ENCODE results near the gene COPRS. TPM values are rescaled to one million over a fixed set of nuclear protein-coding genes. Genes with fewer than 3 reads are reported as not detected.

The COPRS gene
- polyA plus RNA-seq, 1 of the 3 experiments (the other 2 are of a cell fraction), result 88.8 TPM

DNA sequence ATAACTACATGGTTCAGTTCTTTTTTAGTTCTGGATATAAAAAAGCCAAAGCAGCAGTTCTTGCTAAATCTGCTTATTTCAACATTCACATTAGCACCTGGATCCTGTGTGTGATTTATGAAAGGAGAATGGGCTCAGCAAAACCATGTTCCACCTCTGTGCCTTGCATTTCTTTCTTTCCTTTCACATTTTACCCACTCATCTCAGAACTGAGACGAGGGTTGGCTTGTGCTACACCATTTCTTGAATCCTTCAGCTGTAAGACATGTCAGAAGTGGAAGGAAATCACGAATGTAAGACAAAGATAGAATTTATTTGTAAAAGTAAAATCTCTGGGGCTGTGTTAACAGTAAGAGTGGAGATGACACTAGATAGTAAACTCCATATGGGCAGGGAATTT lies 43.6 kb upstream of the COPRS start:
- TF ChIP-seq, protein P1, sequence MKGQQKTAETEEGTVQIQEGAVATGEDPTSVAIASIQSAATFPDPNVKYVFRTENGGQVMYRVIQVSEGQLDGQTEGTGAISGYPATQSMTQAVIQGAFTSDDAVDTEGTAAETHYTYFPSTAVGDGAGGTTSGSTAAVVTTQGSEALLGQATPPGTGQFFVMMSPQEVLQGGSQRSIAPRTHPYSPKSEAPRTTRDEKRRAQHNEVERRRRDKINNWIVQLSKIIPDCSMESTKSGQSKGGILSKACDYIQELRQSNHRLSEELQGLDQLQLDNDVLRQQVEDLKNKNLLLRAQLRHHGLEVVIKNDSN (IDR thresholded peaks at IDR 0.05; ENCODE audit: borderline replicate concordance, low read depth), result no peak
- TF ChIP-seq EP300 (IDR thresholded peaks at IDR 0.05; ENCODE audit: borderline replicate concordance in 1 of 2, low read depth in 1 of 2, low read length in 1 of 2), result no peak
- TF ChIP-seq GATA2 (CRISPR knock-in tag; IDR thresholded peaks at IDR 0.05), result no peak
- TF ChIP-seq, protein P2, sequence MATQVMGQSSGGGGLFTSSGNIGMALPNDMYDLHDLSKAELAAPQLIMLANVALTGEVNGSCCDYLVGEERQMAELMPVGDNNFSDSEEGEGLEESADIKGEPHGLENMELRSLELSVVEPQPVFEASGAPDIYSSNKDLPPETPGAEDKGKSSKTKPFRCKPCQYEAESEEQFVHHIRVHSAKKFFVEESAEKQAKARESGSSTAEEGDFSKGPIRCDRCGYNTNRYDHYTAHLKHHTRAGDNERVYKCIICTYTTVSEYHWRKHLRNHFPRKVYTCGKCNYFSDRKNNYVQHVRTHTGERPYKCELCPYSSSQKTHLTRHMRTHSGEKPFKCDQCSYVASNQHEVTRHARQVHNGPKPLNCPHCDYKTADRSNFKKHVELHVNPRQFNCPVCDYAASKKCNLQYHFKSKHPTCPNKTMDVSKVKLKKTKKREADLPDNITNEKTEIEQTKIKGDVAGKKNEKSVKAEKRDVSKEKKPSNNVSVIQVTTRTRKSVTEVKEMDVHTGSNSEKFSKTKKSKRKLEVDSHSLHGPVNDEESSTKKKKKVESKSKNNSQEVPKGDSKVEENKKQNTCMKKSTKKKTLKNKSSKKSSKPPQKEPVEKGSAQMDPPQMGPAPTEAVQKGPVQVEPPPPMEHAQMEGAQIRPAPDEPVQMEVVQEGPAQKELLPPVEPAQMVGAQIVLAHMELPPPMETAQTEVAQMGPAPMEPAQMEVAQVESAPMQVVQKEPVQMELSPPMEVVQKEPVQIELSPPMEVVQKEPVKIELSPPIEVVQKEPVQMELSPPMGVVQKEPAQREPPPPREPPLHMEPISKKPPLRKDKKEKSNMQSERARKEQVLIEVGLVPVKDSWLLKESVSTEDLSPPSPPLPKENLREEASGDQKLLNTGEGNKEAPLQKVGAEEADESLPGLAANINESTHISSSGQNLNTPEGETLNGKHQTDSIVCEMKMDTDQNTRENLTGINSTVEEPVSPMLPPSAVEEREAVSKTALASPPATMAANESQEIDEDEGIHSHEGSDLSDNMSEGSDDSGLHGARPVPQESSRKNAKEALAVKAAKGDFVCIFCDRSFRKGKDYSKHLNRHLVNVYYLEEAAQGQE (IDR thresholded peaks at IDR 0.05; ENCODE audit: low read depth, low read length), result no peak
- no peak for TF ChIP-seq CHD2 (IDR thresholded peaks at IDR 0.05; ENCODE audit: low read length, partially characterized antibody)
- TF ChIP-seq, protein P3, sequence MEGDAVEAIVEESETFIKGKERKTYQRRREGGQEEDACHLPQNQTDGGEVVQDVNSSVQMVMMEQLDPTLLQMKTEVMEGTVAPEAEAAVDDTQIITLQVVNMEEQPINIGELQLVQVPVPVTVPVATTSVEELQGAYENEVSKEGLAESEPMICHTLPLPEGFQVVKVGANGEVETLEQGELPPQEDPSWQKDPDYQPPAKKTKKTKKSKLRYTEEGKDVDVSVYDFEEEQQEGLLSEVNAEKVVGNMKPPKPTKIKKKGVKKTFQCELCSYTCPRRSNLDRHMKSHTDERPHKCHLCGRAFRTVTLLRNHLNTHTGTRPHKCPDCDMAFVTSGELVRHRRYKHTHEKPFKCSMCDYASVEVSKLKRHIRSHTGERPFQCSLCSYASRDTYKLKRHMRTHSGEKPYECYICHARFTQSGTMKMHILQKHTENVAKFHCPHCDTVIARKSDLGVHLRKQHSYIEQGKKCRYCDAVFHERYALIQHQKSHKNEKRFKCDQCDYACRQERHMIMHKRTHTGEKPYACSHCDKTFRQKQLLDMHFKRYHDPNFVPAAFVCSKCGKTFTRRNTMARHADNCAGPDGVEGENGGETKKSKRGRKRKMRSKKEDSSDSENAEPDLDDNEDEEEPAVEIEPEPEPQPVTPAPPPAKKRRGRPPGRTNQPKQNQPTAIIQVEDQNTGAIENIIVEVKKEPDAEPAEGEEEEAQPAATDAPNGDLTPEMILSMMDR (IDR thresholded peaks at IDR 0.05), result no peak
- no peak for TF ChIP-seq FOSL2 (IDR thresholded peaks at IDR 0.05; ENCODE audit: borderline replicate concordance, low read depth)
- no peak for TF ChIP-seq SMC3 (IDR thresholded peaks at IDR 0.05; ENCODE audit: low read depth, low read length)
- TF ChIP-seq MAX (IDR thresholded peaks at IDR 0.05; ENCODE audit: low read depth), result no peak
- TF ChIP-seq ELF1 (IDR thresholded peaks at IDR 0.05), result no peak
- TF ChIP-seq RCOR1 (IDR thresholded peaks at IDR 0.05; ENCODE audit: low read length), result no peak
- TF ChIP-seq TEAD4 (IDR thresholded peaks at IDR 0.05; ENCODE audit: borderline replicate concordance, insufficient read depth), result no peak
- TF ChIP-seq YY1 (IDR thresholded peaks at IDR 0.05; ENCODE audit: low read depth), result no peak
- no peak for TF ChIP-seq IRF3 (IDR thresholded peaks at IDR 0.05; ENCODE audit: low read depth, low read length)
- TF ChIP-seq RXRA (IDR thresholded peaks at IDR 0.05; ENCODE audit: borderline replicate concordance, low read depth), result no peak
- Histone ChIP-seq H3K79me2 (ENCODE audit: insufficient read depth) (peaks cover 38% of the 10 kb centered on the region), H3K4me1 (ENCODE audit: control insufficient read depth in 1 of 2, insufficient read depth in 2 of 2, low read depth in 1 of 2, low read length in 1 of 2) (peaks cover 1 to 3% of the 10 kb centered on the region in 2 experiments; a peak in 2 of 4 replicates), H3K9me3 (no peaks in the 10 kb centered on the region), H4K20me1 (ENCODE audit: insufficient read depth) (no peaks in the 10 kb centered on the region), H3K27ac (ENCODE audit: low read depth in 2 of 2, low read length in 1 of 2) (no peak overlapping the region), H3K9me2 (no peaks in the 10 kb centered on the region), H3K27me3 (ENCODE audit: insufficient read depth) (no peaks in the 10 kb centered on the region), H3K4me2 (no peak overlapping the region), H3F3A (replicated peaks; ENCODE audit: insufficient read depth) (peaks cover 14% of the 10 kb centered on the region), H3K9ac (no peak overlapping the region), H3K4me3 (ENCODE audit: low read depth in 2 of 2, low read length in 1 of 2) (no peak overlapping the region), H2AFZ (ENCODE audit: low read depth) (no peak overlapping the region), H3K36me3 (replicated peaks in 1 of 2; ENCODE audit: control insufficient read depth in 1 of 2, insufficient read depth in 2 of 2, low read length in 1 of 2) (peaks cover 6 to 20% of the 10 kb centered on the region in 2 experiments)
- CTCF ChIA-PET, result interaction anchor here (1.2 kb wide), 1 partner anchor 9 kb away, joined by 3 read pairs; no protein-coding TSS in a partner anchor
- DNase-seq, result no peak
- POLR2A ChIA-PET, result no interaction called here
- WGBS (ENCODE audit: low lambda C conversion rate), result 54% methylated on average over 2 of the region's 2 CpGs
